Measurements from ENCODE around the gene XRCC4. TPM values are rescaled to one million over a fixed set of nuclear protein-coding genes. Genes with fewer than 3 reads are reported as not detected.

XRCC4 gene
- total RNA-seq, 2 donors from 2014 or later = 10.6 to 17.3 TPM

DNA sequence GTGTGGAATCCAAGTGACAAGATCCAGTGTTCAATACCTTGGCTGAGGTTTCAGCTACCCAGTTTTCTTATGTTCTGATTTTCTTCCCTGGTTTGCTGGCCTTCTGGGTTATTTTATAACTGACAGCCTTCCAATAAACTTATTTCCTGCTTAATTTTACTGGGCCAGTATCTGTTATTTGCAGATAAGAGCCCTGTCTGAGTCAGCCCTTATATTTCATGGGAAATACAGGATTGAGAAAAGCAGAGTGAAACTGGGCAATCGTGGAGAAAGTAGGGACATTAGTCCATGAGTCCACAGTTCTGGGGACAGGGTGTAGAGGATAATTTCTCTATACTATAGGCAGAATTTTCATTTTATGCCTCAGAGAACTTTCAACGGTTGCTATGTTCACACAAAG lies 32.4 kb upstream of the XRCC4 start:
- H3K4me3 ChIP-seq (ENCODE audit: low read length) = no peak overlapping the region
- H3K4me3 Mint-ChIP-seq = no peak overlapping the region
- H3K9me3 Mint-ChIP-seq = no peaks in the 10 kb centered on the region
- H3K27ac Mint-ChIP-seq = no peak overlapping the region
- no peaks in the 10 kb centered on the region for H3K9me3 ChIP-seq (ENCODE audit: control insufficient read depth, low read length)
- no peaks in the 10 kb centered on the region for H3K4me1 Mint-ChIP-seq
- H3K36me3 ChIP-seq (ENCODE audit: control insufficient read depth, insufficient read depth, low read length) = no peaks in the 10 kb centered on the region
- H3K36me3 Mint-ChIP-seq (ENCODE audit: low read depth) = no peaks in the 10 kb centered on the region
- H3K27me3 ChIP-seq (ENCODE audit: control insufficient read depth, insufficient read depth, low read length, poor library complexity, severe bottlenecking) = no peaks in the 10 kb centered on the region
- no peaks in the 10 kb centered on the region for H3K27me3 Mint-ChIP-seq (ENCODE audit: insufficient read depth)
- H3K27ac ChIP-seq (ENCODE audit: low read depth, low read length) = no peak overlapping the region
- no peaks in the 10 kb centered on the region for H3K4me1 ChIP-seq (ENCODE audit: control insufficient read depth, insufficient read depth, low read length)
- no peak for TF ChIP-seq CTCF (conservative IDR thresholded peaks at IDR 0.05)
- 96% methylated on average over 2 of the region's 2 CpGs; no CpG with 5 or more reads in 1 of the 2 experiments for WGBS, 2 experiments (ENCODE audit: insufficient coverage in 1 of 2, insufficient read length in 1 of 2)
- DNase-seq = no peak
- H3K9ac ChIP-seq (ENCODE audit: extremely low read depth, low read length, poor library complexity, severe bottlenecking) = no peak overlapping the region

GRCh38 chr5:83048277-83048676 lies 29.1 kb upstream of the XRCC4 start:
- Mint-ChIP-seq H3K4me3 (no peak overlapping the region), H3K36me3 (ENCODE audit: low read depth) (peaks cover 9% of the 10 kb centered on the region), H3K27me3 (ENCODE audit: insufficient read depth) (no peaks in the 10 kb centered on the region), H3K27ac (no peak overlapping the region), H3K4me1 (no peaks in the 10 kb centered on the region), H3K9me3 (no peaks in the 10 kb centered on the region)
- Histone ChIP-seq H3K36me3 (ENCODE audit: control insufficient read depth, insufficient read depth, low read length) (peaks cover 22% of the 10 kb centered on the region), H3K9ac (ENCODE audit: extremely low read depth, low read length, poor library complexity, severe bottlenecking) (no peak overlapping the region), H3K9me3 (ENCODE audit: control insufficient read depth, low read length) (no peaks in the 10 kb centered on the region), H3K27me3 (ENCODE audit: control insufficient read depth, insufficient read depth, low read length, poor library complexity, severe bottlenecking) (no peaks in the 10 kb centered on the region), H3K4me1 (ENCODE audit: control insufficient read depth, insufficient read depth, low read length) (no peaks in the 10 kb centered on the region), H3K27ac (ENCODE audit: low read depth, low read length) (no peak overlapping the region), H3K4me3 (ENCODE audit: low read length) (no peak overlapping the region)
- no peak for DNase-seq
- TF ChIP-seq CTCF (conservative IDR thresholded peaks at IDR 0.05) = no peak
- WGBS, 2 experiments (ENCODE audit: insufficient coverage in 1 of 2, insufficient read length in 1 of 2) = 91% methylated on average over 3 of the region's 3 CpGs; no CpG with 5 or more reads in 1 of the 2 experiments

DNA sequence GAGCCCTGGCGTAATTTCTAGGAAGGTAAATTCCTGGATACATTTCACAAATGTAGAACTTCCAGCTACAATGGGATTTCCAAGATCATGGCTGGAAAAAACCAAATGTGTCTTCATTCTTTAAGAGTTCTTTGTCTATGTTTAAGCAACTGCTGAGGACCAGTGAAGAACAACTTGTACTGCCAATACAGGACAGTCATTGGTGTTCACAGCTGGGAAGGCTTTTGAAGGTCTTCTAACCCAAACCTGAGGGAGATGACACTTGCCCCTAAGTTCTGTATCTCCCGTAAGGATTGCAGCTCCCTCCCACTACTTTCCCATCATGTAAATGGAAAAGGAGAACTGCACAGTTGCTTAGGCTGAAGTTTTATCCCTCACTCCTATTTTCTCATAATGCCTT lies 28.5 kb upstream of the XRCC4 start:
- H3K27ac Mint-ChIP-seq = no peak overlapping the region
- H3K4me1 Mint-ChIP-seq = no peaks in the 10 kb centered on the region
- Histone ChIP-seq H3K27ac (ENCODE audit: low read depth, low read length) (no peak overlapping the region), H3K36me3 (ENCODE audit: control insufficient read depth, insufficient read depth, low read length) (peaks cover 27% of the 10 kb centered on the region), H3K27me3 (ENCODE audit: control insufficient read depth, insufficient read depth, low read length, poor library complexity, severe bottlenecking) (no peaks in the 10 kb centered on the region), H3K4me3 (ENCODE audit: low read length) (no peak overlapping the region), H3K9ac (ENCODE audit: extremely low read depth, low read length, poor library complexity, severe bottlenecking) (no peak overlapping the region), H3K4me1 (ENCODE audit: control insufficient read depth, insufficient read depth, low read length) (no peaks in the 10 kb centered on the region), H3K9me3 (ENCODE audit: control insufficient read depth, low read length) (no peaks in the 10 kb centered on the region)
- 92% methylated on average over 2 of the region's 2 CpGs for WGBS, 2 experiments (ENCODE audit: insufficient coverage in 1 of 2, insufficient read length in 1 of 2)
- peaks cover 12% of the 10 kb centered on the region for H3K36me3 Mint-ChIP-seq (ENCODE audit: low read depth)
- H3K27me3 Mint-ChIP-seq (ENCODE audit: insufficient read depth) = no peaks in the 10 kb centered on the region
- no peak for DNase-seq
- H3K4me3 Mint-ChIP-seq = no peak overlapping the region
- H3K9me3 Mint-ChIP-seq = no peaks in the 10 kb centered on the region
- TF ChIP-seq CTCF (conservative IDR thresholded peaks at IDR 0.05) = no peak

Measured in endodermal cell (in vitro differentiated cells).